H9 (cell line): ENCODE measurements around the gene MSI2. TPM values are rescaled to one million over a fixed set of nuclear protein-coding genes. Genes with fewer than 3 reads are reported as not detected.

Experiments
- DNase-seq: peaks from one replicate; pipeline ENCODE4 v3.0.0-alpha.2; 2017
- H2AFZ ChIP-seq: one replicate; pipeline ENCODE4 v1.6.1; 2013; ENCODE audit warnings: mild to moderate bottlenecking, low read length, control low read depth, moderate library complexity
- H2AK5ac ChIP-seq: 2 replicates; pipeline ENCODE4 v1.6.1; 2013; ENCODE audit warnings: low read length, control low read depth, mixed read lengths; ENCODE audit not compliant: insufficient read length
- H2BK120ac ChIP-seq: one replicate; pipeline ENCODE4 v1.6.1; 2013; ENCODE audit warnings: low read depth, mild to moderate bottlenecking, low read length, control low read depth, inconsistent platforms; ENCODE audit not compliant: poor library complexity, severe bottlenecking
- H2BK12ac ChIP-seq: 2 replicates; pipeline ENCODE4 v1.6.1; 2013; ENCODE audit warnings: low read length, control low read depth, mixed read lengths, low read depth; ENCODE audit not compliant: insufficient read length
- H2BK15ac ChIP-seq: 2 replicates; pipeline ENCODE4 v1.6.1; 2013; ENCODE audit warnings: low read depth, low read length, control low read depth
- H2BK20ac ChIP-seq: one replicate; pipeline ENCODE4 v1.6.1; 2013; ENCODE audit warnings: low read depth, mild to moderate bottlenecking, low read length, control low read depth, inconsistent platforms; ENCODE audit not compliant: poor library complexity, severe bottlenecking
- H2BK5ac ChIP-seq: 2 replicates; pipeline ENCODE4 v1.6.1; 2013; ENCODE audit warnings: low read length, control low read depth, mixed read lengths; ENCODE audit not compliant: insufficient read length
- H3K14ac ChIP-seq: 2 replicates; pipeline ENCODE4 v1.6.1; 2013; ENCODE audit warnings: low read length, control low read depth; ENCODE audit not compliant: insufficient read depth
- H3K18ac ChIP-seq: 2 replicates; pipeline ENCODE4 v1.6.1; 2013; ENCODE audit warnings: low read depth, mild to moderate bottlenecking, mixed read lengths, low read length, control low read depth; ENCODE audit not compliant: insufficient read length
- H3K23ac ChIP-seq: 2 replicates; pipeline ENCODE4 v1.6.1; 2013; ENCODE audit warnings: low read length, control low read depth, mixed read lengths, low read depth; ENCODE audit not compliant: insufficient read length
- H3K23me2 ChIP-seq: 2 replicates; pipeline ENCODE4 v1.6.1; 2013; ENCODE audit warnings: low read depth, mild to moderate bottlenecking, mixed read lengths, low read length, control low read depth; ENCODE audit not compliant: insufficient read length, poor library complexity, severe bottlenecking
- H3K27ac ChIP-seq: 2 replicates; pipeline ENCODE4 v1.5.1; 2013; ENCODE audit warnings: low read length, control low read depth, mixed read lengths, low read depth; ENCODE audit not compliant: insufficient read length
- H3K27me3 ChIP-seq: 2 replicates; pipeline ENCODE4 v1.6.1; 2013; ENCODE audit warnings: low read length, control low read depth, inconsistent platforms; ENCODE audit not compliant: insufficient read depth
- H3K4ac ChIP-seq: 2 replicates; pipeline ENCODE4 v1.6.1; 2013; ENCODE audit warnings: low read depth, mild to moderate bottlenecking, control low read depth, inconsistent platforms, low read length, moderate library complexity
- H3K4me1 ChIP-seq: 2 replicates; pipeline ENCODE4 v1.6.1; 2013; ENCODE audit warnings: low read length, control low read depth, inconsistent platforms; ENCODE audit not compliant: insufficient read depth
- H3K4me2 ChIP-seq: 2 replicates; pipeline ENCODE4 v1.6.1; 2013; ENCODE audit warnings: low read length, control low read depth, mixed read lengths; ENCODE audit not compliant: insufficient read length, insufficient read depth
- H3K56ac ChIP-seq: 2 replicates; pipeline ENCODE4 v1.6.1; 2013; ENCODE audit warnings: low read depth, mild to moderate bottlenecking, mixed read lengths, low read length, control low read depth; ENCODE audit not compliant: insufficient read length
- H3K79me1 ChIP-seq: 2 replicates; pipeline ENCODE4 v1.6.1; 2013; ENCODE audit warnings: low read depth, mild to moderate bottlenecking, moderate library complexity, low read length, control low read depth, inconsistent platforms; ENCODE audit not compliant: insufficient read depth, poor library complexity, severe bottlenecking
- H3K79me2 ChIP-seq: 2 replicates; pipeline ENCODE4 v1.6.1; 2013; ENCODE audit warnings: low read length, control low read depth, inconsistent platforms; ENCODE audit not compliant: insufficient read depth
- H3K9ac ChIP-seq: 2 replicates; pipeline ENCODE4 v1.6.1; 2013; ENCODE audit warnings: low read length, control low read depth, mixed read lengths; ENCODE audit not compliant: insufficient read length; ENCODE audit errors: extremely low read depth
- H3K9me3 ChIP-seq: one replicate; pipeline ENCODE4 v1.6.1; 2013; ENCODE audit warnings: low read depth, low read length, inconsistent platforms; ENCODE audit not compliant: control insufficient read depth
- H3T11ph ChIP-seq: one replicate; pipeline ENCODE4 v1.6.1; 2013; ENCODE audit warnings: mild to moderate bottlenecking, low read length, control low read depth, inconsistent platforms
- H4K20me1 ChIP-seq: one replicate; pipeline ENCODE4 v1.6.1; 2013; ENCODE audit not compliant: control insufficient read depth, insufficient read length, insufficient read depth
- H4K5ac ChIP-seq: 2 replicates; pipeline ENCODE4 v1.6.1; 2013; ENCODE audit warnings: low read depth, mild to moderate bottlenecking, mixed read lengths, low read length, control low read depth; ENCODE audit not compliant: insufficient read length
- H4K8ac ChIP-seq: replicated peaks from 2 replicates; pipeline ENCODE4 v1.6.1; 2013; ENCODE audit warnings: low read length, control low read depth, mixed read lengths, low read depth; ENCODE audit not compliant: insufficient read length
- H4K91ac ChIP-seq: 2 replicates; pipeline ENCODE4 v1.6.1; 2013; ENCODE audit warnings: low read depth, mild to moderate bottlenecking, moderate library complexity, mixed read lengths, low read length, control low read depth; ENCODE audit not compliant: insufficient read length
- H3K27ac Mint-ChIP-seq, 3 experiments: 2 replicates in 2 of 3; 3 replicates in 1 of 3; pipeline ENCODE4 v1.8.0; 2020 to 2021; ENCODE audit warnings: mixed read lengths in 3 of 3, mild to moderate bottlenecking in 1 of 3, moderate library complexity in 1 of 3
- H3K27me3 Mint-ChIP-seq: 2 replicates; pipeline ENCODE4 v1.8.0; 2021; ENCODE audit warnings: low read depth, mild to moderate bottlenecking, moderate library complexity, mixed read lengths
- H3K36me3 Mint-ChIP-seq, 3 experiments: 2 replicates in 2 of 3; 3 replicates in 1 of 3; pipeline ENCODE4 v1.8.0; 2020 to 2021; ENCODE audit warnings: low read depth in 3 of 3, mixed read lengths in 3 of 3; ENCODE audit not compliant: insufficient read depth in 1 of 3
- H3K4me1 Mint-ChIP-seq, 2 experiments: 2 replicates each; pipeline ENCODE4 v1.8.0; 2020; ENCODE audit warnings: mixed read lengths in 2 of 2
- H3K4me3 Mint-ChIP-seq, 2 experiments: 2 replicates in 1 of 2; 3 replicates in 1 of 2; pipeline ENCODE4 v1.8.0; 2020 to 2021; ENCODE audit warnings: mild to moderate bottlenecking in 2 of 2, mixed read lengths in 2 of 2, moderate library complexity in 1 of 2
- H3K9me3 Mint-ChIP-seq, 2 experiments: 2 replicates in 1 of 2; 3 replicates in 1 of 2; pipeline ENCODE4 v1.8.0; 2020; ENCODE audit warnings: mild to moderate bottlenecking in 2 of 2, mixed read lengths in 2 of 2, moderate library complexity in 1 of 2
- WGBS: extraction: QIAGEN DNeasy Blood & Tissue Kit; methylation state at CpG from one replicate; pipeline ENCODE4 v1.1.7; 2013; ENCODE audit warnings: missing lambda C conversion rate, low lambda C conversion rate, mixed read lengths; ENCODE audit not compliant: insufficient read length; ENCODE audit errors: extremely low coverage; 5-methylcytosine and 5-hydroxymethylcytosine counted together
- total RNA-seq: library from RNA; stranded (reverse); gene quantifications from 2 replicates; pipeline ENCODE4 v1.2.1, GENCODE V29; 2021
- TF ChIP-seq, protein P1 (sequence below): fragments of 200-600 bp; sonication (generic); conservative IDR thresholded peaks from 3 replicates; pipeline ENCODE4 v1.8.0; 2021; ENCODE audit warnings: antibody characterized with exemption, mild to moderate bottlenecking

The MSI2 gene
- total RNA-seq, 1 experiment from 2014 or later: 98.5 TPM

- Histone ChIP-seq H3K79me2 (no peaks in the 10 kb centered on the region), H3K9ac (no peak overlapping the region), H3T11ph (no peak overlapping the region), H2BK120ac (no peak overlapping the region), H3K4me2 (no peak overlapping the region), H3K4ac (no peak overlapping the region), H2BK12ac (no peak overlapping the region), H3K23ac (no peak overlapping the region), H2BK20ac (no peak overlapping the region), H2BK5ac (no peak overlapping the region), H4K8ac (no peak overlapping the region), H3K27ac (no peak overlapping the region), H2AK5ac (no peak overlapping the region), H4K20me1 (no peaks in the 10 kb centered on the region), H3K79me1 (no peaks in the 10 kb centered on the region), H3K9me3 (peaks cover 4% of the 10 kb centered on the region), H2BK15ac (no peak overlapping the region), H3K56ac (no peak overlapping the region), H4K91ac (no peak overlapping the region), H3K4me1 (peaks cover 13% of the 10 kb centered on the region; the same call in 1 of the 2 replicates), H3K14ac (peak overlapping the region; percentile 64), H3K18ac (no peak overlapping the region), H2AFZ (no peak overlapping the region), H3K23me2 (no peaks in the 10 kb centered on the region), H3K27me3 (no peaks in the 10 kb centered on the region), H4K5ac (no peak overlapping the region)
- Mint-ChIP-seq H3K9me3 (peaks cover 10 to 24% of the 10 kb centered on the region in 2 experiments; a peak in 4 of 5 replicates), H3K4me3 (no peak overlapping the region; a peak in 1 of 5 replicates), H3K27ac (peak overlapping the region; percentile 37 to 87 (median 58); a peak in 4 of 7 replicates), H3K27me3 (peaks cover 1% of the 10 kb centered on the region; the same call in 1 of the 2 replicates), H3K4me1 (peaks cover 41 to 43% of the 10 kb centered on the region in 2 experiments), H3K36me3 (peaks cover 25 to 36% (median 35%) of the 10 kb centered on the region in 3 experiments)
- TF ChIP-seq, protein P1, sequence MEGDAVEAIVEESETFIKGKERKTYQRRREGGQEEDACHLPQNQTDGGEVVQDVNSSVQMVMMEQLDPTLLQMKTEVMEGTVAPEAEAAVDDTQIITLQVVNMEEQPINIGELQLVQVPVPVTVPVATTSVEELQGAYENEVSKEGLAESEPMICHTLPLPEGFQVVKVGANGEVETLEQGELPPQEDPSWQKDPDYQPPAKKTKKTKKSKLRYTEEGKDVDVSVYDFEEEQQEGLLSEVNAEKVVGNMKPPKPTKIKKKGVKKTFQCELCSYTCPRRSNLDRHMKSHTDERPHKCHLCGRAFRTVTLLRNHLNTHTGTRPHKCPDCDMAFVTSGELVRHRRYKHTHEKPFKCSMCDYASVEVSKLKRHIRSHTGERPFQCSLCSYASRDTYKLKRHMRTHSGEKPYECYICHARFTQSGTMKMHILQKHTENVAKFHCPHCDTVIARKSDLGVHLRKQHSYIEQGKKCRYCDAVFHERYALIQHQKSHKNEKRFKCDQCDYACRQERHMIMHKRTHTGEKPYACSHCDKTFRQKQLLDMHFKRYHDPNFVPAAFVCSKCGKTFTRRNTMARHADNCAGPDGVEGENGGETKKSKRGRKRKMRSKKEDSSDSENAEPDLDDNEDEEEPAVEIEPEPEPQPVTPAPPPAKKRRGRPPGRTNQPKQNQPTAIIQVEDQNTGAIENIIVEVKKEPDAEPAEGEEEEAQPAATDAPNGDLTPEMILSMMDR: no peak
- no peak for DNase-seq
- WGBS: no CpG with 5 or more reads among the region's 11 CpGs
These were observed 134.9 kb downstream of the MSI2 start for GRCh38 chr17:57391076-57391825.
